ENCODE measurements around the gene PSMA3. TPM values are rescaled to one million over a fixed set of nuclear protein-coding genes. Genes with fewer than 3 reads are reported as not detected.

The PSMA3 gene
- total and polyA plus RNA-seq, 9 of the 15 experiments (the other 6 are each of a cell fraction or from before 2014, with no cell fraction given) = 129 to 786 (median 319) TPM

- TF ChIP-seq RAD21 (CRISPR knock-in tag; conservative IDR thresholded peaks at IDR 0.05 in 1 of 2, IDR thresholded peaks at IDR 0.05 in 1 of 2) (no peak), RBM15 (IDR thresholded peaks at IDR 0.05; ENCODE audit: insufficient read depth, low read length) (no peak), ZKSCAN8 (CRISPR knock-in tag; IDR thresholded peaks at IDR 0.05) (peak; percentile 98), MEF2D (tag; conservative IDR thresholded peaks at IDR 0.05; ENCODE audit: low read depth) (peak; percentile 89), POLR2AphosphoS2 (IDR thresholded peaks at IDR 0.05; ENCODE audit: low read length) (no peak), PHF20 (IDR thresholded peaks at IDR 0.05; ENCODE audit: partially characterized antibody) (peak; percentile 70), RNF2 (IDR thresholded peaks at IDR 0.05) (peak; percentile 52), TCF7L2 (IDR thresholded peaks at IDR 0.05; ENCODE audit: low read depth, low read length) (no peak), MBD2 (IDR thresholded peaks at IDR 0.05; ENCODE audit: borderline replicate concordance, low read depth) (peak; percentile 99), ZNF143 (CRISPR knock-in tag; IDR thresholded peaks at IDR 0.05) (no peak), ARNT (IDR thresholded peaks at IDR 0.05) (no peak), SMARCC2 (IDR thresholded peaks at IDR 0.05; ENCODE audit: low read depth) (no peak), ERF (CRISPR knock-in tag; IDR thresholded peaks at IDR 0.05) (peak; percentile 75; the same call in 1 of the 2 replicates), ZNF444 (CRISPR knock-in tag; IDR thresholded peaks at IDR 0.05) (0 out of 2 replicates have a peak, but pooled peaks have one; percentile 33), ZBTB5 (IDR thresholded peaks at IDR 0.05) (peak; percentile 34), ZNF583 (CRISPR knock-in tag; IDR thresholded peaks at IDR 0.05) (0 out of 2 replicates have a peak, but pooled peaks have one; percentile 48), ZNF766 (CRISPR knock-in tag; conservative IDR thresholded peaks at IDR 0.05) (peak; percentile 99), ZNF398 (CRISPR knock-in tag; IDR thresholded peaks at IDR 0.05) (no peak), LEF1 (IDR thresholded peaks at IDR 0.05) (0 out of 2 replicates have a peak, but pooled peaks have one; percentile 8), CEBPG (CRISPR knock-in tag; IDR thresholded peaks at IDR 0.05) (no peak), CEBPG (tag; conservative IDR thresholded peaks at IDR 0.05 in 1 of 2, IDR thresholded peaks at IDR 0.05 in 1 of 2) (peak in 1 of 2 experiments; percentile 43; a peak in 1 of 4 replicates), RBBP5 (IDR thresholded peaks at IDR 0.05; ENCODE audit: borderline replicate concordance, insufficient read depth, low read length, poor library complexity, severe bottlenecking) (peak; percentile 48), MYC (IDR thresholded peaks at IDR 0.05; ENCODE audit: low read depth, low read length) (peak; percentile 84), MYC (CRISPR knock-in tag; IDR thresholded peaks at IDR 0.05; ENCODE audit: borderline replicate concordance, low read depth) (0 out of 2 replicates have a peak, but pooled peaks have one; percentile 50), IRF9 (tag; IDR thresholded peaks at IDR 0.05) (peak; percentile 89)
Observed at GRCh38 chr14:58297762-58298476, 53.3 kb downstream of the PSMA3 start (continued).

Measured in K562 (cell line).